Measurements from ENCODE around the gene RNF187. TPM values are rescaled to one million over a fixed set of nuclear protein-coding genes. Genes with fewer than 3 reads are reported as not detected.
A peak's percentile ranks its signal among the peaks of the same experiment; 100 is the strongest.
"Not testable (repeated sequence)": the region's sequence is repeated elsewhere in the genome, so short reads cannot be mapped to it uniquely, and the experiment has no call there.

RNF187 gene
- polyA plus RNA-seq, 1 donor = 45.9 TPM

- H3K4me1 ChIP-seq (ENCODE audit: control insufficient read depth, insufficient read depth, low read length) = peaks cover 18% of the 10 kb centered on the region
- DNase-seq = peak in 1 of 2 donors; percentile 70
- no peaks in the 10 kb centered on the region for H3K36me3 ChIP-seq (ENCODE audit: control insufficient read depth, insufficient read depth, low read length)
- H3K4me3 ChIP-seq (ENCODE audit: low read length) = peak overlapping the region; percentile 59
- peak overlapping the region; percentile 88 for H3K27ac ChIP-seq (ENCODE audit: low read length)
- H3K27me3 ChIP-seq (ENCODE audit: control insufficient read depth, insufficient read depth, low read length) = peaks cover 29% of the 10 kb centered on the region
- H3K9me3 ChIP-seq (ENCODE audit: control insufficient read depth, low read depth, low read length) = no peaks in the 10 kb centered on the region
- 37% methylated on average over 9 of the region's 41 CpGs for WGBS (ENCODE audit: insufficient coverage, low lambda C conversion rate)
These were observed 27.8 kb upstream of the RNF187 start for GRCh38 chr1:228459091-228459993.

DNA sequence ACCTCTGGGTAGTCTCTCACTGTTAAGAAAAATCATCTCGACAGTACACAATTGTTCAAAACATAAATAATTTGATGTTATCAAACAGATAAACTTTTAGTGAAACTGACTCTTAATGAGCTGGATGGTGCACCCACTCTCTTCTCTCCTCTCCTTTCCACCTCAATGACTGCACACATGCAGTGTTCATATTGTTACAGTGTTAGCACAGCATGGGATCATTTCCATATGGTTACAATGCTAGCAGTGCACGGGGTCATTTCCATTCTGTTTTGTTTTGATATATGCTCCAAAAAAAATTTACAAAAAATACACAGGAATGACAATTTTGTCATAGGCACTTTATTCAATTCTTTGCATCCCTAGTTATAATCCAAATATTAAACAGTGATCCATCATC is 26.4 kb upstream of the RNF187 start:
- H3K27ac ChIP-seq (ENCODE audit: low read length) = no peak overlapping the region
- H3K27me3 ChIP-seq (ENCODE audit: control insufficient read depth, insufficient read depth, low read length) = peaks cover 44% of the 10 kb centered on the region
- WGBS (ENCODE audit: insufficient coverage, low lambda C conversion rate) = 100% methylated on average over 2 of the region's 2 CpGs
- no peak overlapping the region for H3K4me3 ChIP-seq (ENCODE audit: low read length)
- H3K9me3 ChIP-seq (ENCODE audit: control insufficient read depth, low read depth, low read length) = no peaks in the 10 kb centered on the region
- peaks cover 15% of the 10 kb centered on the region for H3K4me1 ChIP-seq (ENCODE audit: control insufficient read depth, insufficient read depth, low read length)
- no peaks in the 10 kb centered on the region for H3K36me3 ChIP-seq (ENCODE audit: control insufficient read depth, insufficient read depth, low read length)
- DNase-seq = no peak

DNA sequence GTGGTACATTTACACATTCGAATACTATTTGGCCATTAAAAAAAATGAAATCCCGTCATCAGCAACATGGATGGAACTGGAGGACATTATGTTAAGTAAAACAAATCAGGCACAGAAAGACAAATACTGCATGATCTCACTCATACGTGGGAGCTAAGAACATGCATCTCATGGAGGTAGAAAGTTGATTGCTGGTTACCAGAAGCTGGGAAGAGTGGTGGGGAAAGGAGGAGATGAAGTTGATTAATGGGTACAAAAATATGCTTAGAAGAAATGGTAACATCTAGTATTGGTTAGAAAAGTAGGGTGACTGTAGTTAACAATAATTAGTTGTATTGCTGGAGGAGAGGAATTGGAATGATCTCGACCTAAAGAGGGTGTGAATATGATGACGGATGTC is 24.6 kb upstream of the RNF187 start:
- Histone ChIP-seq H3K27ac (ENCODE audit: low read length) (no peak overlapping the region), H3K4me3 (ENCODE audit: low read length) (no peak overlapping the region), H3K4me1 (ENCODE audit: control insufficient read depth, insufficient read depth, low read length) (peaks cover 12% of the 10 kb centered on the region), H3K27me3 (ENCODE audit: control insufficient read depth, insufficient read depth, low read length) (peaks cover 59% of the 10 kb centered on the region), H3K36me3 (ENCODE audit: control insufficient read depth, insufficient read depth, low read length) (no peaks in the 10 kb centered on the region), H3K9me3 (ENCODE audit: control insufficient read depth, low read depth, low read length) (no peaks in the 10 kb centered on the region)
- DNase-seq = no peak
- WGBS (ENCODE audit: insufficient coverage, low lambda C conversion rate) = 86% methylated on average over 2 of the region's 5 CpGs

GRCh38 chr1:228463009-228463558 is 24.1 kb upstream of the RNF187 start:
- H3K4me1 ChIP-seq (ENCODE audit: control insufficient read depth, insufficient read depth, low read length) = peaks cover 12% of the 10 kb centered on the region
- H3K27ac ChIP-seq (ENCODE audit: low read length) = no peak overlapping the region

GRCh38 chr1:228463559-228464455 is 23.4 kb upstream of the RNF187 start:
- no peak overlapping the region for H3K4me3 ChIP-seq (ENCODE audit: low read length)
- no peaks in the 10 kb centered on the region for H3K36me3 ChIP-seq (ENCODE audit: control insufficient read depth, insufficient read depth, low read length)
- peaks cover 70% of the 10 kb centered on the region for H3K27me3 ChIP-seq (ENCODE audit: control insufficient read depth, insufficient read depth, low read length)
- WGBS (ENCODE audit: insufficient coverage, low lambda C conversion rate) = 20% methylated on average over 1 of the region's 56 CpGs
- H3K27ac ChIP-seq (ENCODE audit: low read length) = no peak overlapping the region
- H3K4me1 ChIP-seq (ENCODE audit: control insufficient read depth, insufficient read depth, low read length) = peaks cover 12% of the 10 kb centered on the region
- DNase-seq = peak in 1 of 2 donors; percentile 29
- H3K9me3 ChIP-seq (ENCODE audit: control insufficient read depth, low read depth, low read length) = no peaks in the 10 kb centered on the region

More at GRCh38 chr1:228463009-228463558, 24.1 kb upstream of the RNF187 start:
- no peak overlapping the region for H3K4me3 ChIP-seq (ENCODE audit: low read length)
- H3K27me3 ChIP-seq (ENCODE audit: control insufficient read depth, insufficient read depth, low read length) = peaks cover 64% of the 10 kb centered on the region
- H3K36me3 ChIP-seq (ENCODE audit: control insufficient read depth, insufficient read depth, low read length) = no peaks in the 10 kb centered on the region
- DNase-seq = no peak
- no peaks in the 10 kb centered on the region for H3K9me3 ChIP-seq (ENCODE audit: control insufficient read depth, low read depth, low read length)
- WGBS (ENCODE audit: insufficient coverage, low lambda C conversion rate) = 67% methylated on average over 1 of the region's 7 CpGs

- Histone ChIP-seq H3K27ac (ENCODE audit: low read length) (no peak overlapping the region), H3K36me3 (ENCODE audit: control insufficient read depth, insufficient read depth, low read length) (no peaks in the 10 kb centered on the region), H3K27me3 (ENCODE audit: control insufficient read depth, insufficient read depth, low read length) (peaks cover 77% of the 10 kb centered on the region), H3K4me1 (ENCODE audit: control insufficient read depth, insufficient read depth, low read length) (peaks cover 6% of the 10 kb centered on the region), H3K9me3 (ENCODE audit: control insufficient read depth, low read depth, low read length) (no peaks in the 10 kb centered on the region), H3K4me3 (ENCODE audit: low read length) (no peak overlapping the region)
- WGBS (ENCODE audit: insufficient coverage, low lambda C conversion rate) = no CpG with 5 or more reads among the region's 33 CpGs
- DNase-seq = peak in 1 of 2 donors; percentile 65
These were observed 22.6 kb upstream of the RNF187 start for GRCh38 chr1:228464487-228464983.

DNA sequence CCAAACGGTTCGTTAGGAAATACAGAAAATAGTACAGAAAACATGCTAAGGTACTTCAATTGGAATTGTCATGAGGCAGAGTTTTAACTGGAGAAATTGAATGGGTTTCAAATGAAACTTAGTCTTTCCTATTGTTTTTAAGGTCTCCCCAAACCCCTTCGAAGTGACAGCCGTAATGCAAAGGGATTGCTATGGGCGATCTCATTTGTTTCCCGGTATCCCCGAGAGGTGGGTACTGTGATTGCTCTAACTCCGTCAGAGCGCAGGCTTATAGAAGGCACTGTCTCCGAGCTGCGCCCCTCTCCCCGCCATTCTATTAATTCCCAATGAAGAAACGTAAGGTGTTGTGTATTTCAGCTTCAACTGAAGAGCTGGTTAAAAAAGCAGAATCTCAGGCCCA is 22.0 kb upstream of the RNF187 start:
- peaks cover 83% of the 10 kb centered on the region for H3K27me3 ChIP-seq (ENCODE audit: control insufficient read depth, insufficient read depth, low read length)
- DNase-seq = no peak
- H3K27ac ChIP-seq (ENCODE audit: low read length) = no peak overlapping the region
- no peaks in the 10 kb centered on the region for H3K36me3 ChIP-seq (ENCODE audit: control insufficient read depth, insufficient read depth, low read length)
- H3K4me1 ChIP-seq (ENCODE audit: control insufficient read depth, insufficient read depth, low read length) = peaks cover 5% of the 10 kb centered on the region
- WGBS (ENCODE audit: insufficient coverage, low lambda C conversion rate) = no CpG with 5 or more reads among the region's 13 CpGs
- H3K4me3 ChIP-seq (ENCODE audit: low read length) = no peak overlapping the region
- no peaks in the 10 kb centered on the region for H3K9me3 ChIP-seq (ENCODE audit: control insufficient read depth, low read depth, low read length)

GRCh38 chr1:228465571-228466146 is 21.5 kb upstream of the RNF187 start:
- Histone ChIP-seq H3K4me1 (ENCODE audit: control insufficient read depth, insufficient read depth, low read length) (peaks cover 5% of the 10 kb centered on the region), H3K4me3 (ENCODE audit: low read length) (no peak overlapping the region), H3K27me3 (ENCODE audit: control insufficient read depth, insufficient read depth, low read length) (peaks cover 85% of the 10 kb centered on the region), H3K27ac (ENCODE audit: low read length) (no peak overlapping the region), H3K36me3 (ENCODE audit: control insufficient read depth, insufficient read depth, low read length) (no peaks in the 10 kb centered on the region), H3K9me3 (ENCODE audit: control insufficient read depth, low read depth, low read length) (no peaks in the 10 kb centered on the region)
- no peak for DNase-seq
- no CpG with 5 or more reads among the region's 8 CpGs for WGBS (ENCODE audit: insufficient coverage, low lambda C conversion rate)

GRCh38 chr1:228468188-228468587 is 19.0 kb upstream of the RNF187 start:
- Histone ChIP-seq H3K27me3 (ENCODE audit: control insufficient read depth, insufficient read depth, low read length) (peaks cover 77% of the 10 kb centered on the region), H3K4me1 (ENCODE audit: control insufficient read depth, insufficient read depth, low read length) (peaks cover 21% of the 10 kb centered on the region)
- H3K4me3 ChIP-seq (ENCODE audit: low read length); H3K36me3 ChIP-seq (ENCODE audit: control insufficient read depth, insufficient read depth, low read length); H3K9me3 ChIP-seq (ENCODE audit: control insufficient read depth, low read depth, low read length); H3K27ac ChIP-seq (ENCODE audit: low read length); DNase-seq: not testable (repeated sequence)
- WGBS (ENCODE audit: insufficient coverage, low lambda C conversion rate) = 80% methylated on average over 1 of the region's 2 CpGs

All from large intestine (tissue), 3 donors.